ENCODE data around the gene PPM1L.
A peak's percentile ranks its signal among the peaks of the same experiment; 100 is the strongest.

DNA sequence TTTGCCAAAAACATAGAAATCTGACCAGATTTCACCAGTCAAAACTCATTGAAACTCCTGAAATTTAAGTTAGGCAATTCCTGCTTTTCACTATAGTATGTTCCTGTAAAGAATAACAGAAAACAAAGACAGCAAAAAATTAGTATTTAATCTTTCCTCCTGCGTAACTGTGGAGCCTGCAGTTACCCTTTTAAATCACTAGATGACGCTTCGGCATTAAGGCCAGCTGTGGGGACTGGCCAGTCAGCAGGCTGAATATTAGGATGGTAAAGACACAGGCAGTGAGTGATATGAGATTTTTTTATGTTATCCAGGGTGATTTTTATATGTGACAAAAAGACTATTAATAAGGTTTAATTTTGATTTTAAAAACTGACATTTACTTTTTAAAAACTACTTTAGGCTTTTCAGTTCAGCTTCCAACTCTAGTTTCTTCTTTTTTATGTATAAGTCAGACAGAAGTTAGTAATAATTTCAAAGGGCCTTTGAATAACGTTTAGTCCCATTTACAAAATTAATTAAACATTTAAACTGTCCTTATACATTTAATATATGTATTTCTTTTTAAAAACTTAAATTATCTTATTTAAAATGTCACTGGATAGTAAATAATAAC lies 165.1 kb downstream of the PPM1L start:
- TF ChIP-seq, protein P1, sequence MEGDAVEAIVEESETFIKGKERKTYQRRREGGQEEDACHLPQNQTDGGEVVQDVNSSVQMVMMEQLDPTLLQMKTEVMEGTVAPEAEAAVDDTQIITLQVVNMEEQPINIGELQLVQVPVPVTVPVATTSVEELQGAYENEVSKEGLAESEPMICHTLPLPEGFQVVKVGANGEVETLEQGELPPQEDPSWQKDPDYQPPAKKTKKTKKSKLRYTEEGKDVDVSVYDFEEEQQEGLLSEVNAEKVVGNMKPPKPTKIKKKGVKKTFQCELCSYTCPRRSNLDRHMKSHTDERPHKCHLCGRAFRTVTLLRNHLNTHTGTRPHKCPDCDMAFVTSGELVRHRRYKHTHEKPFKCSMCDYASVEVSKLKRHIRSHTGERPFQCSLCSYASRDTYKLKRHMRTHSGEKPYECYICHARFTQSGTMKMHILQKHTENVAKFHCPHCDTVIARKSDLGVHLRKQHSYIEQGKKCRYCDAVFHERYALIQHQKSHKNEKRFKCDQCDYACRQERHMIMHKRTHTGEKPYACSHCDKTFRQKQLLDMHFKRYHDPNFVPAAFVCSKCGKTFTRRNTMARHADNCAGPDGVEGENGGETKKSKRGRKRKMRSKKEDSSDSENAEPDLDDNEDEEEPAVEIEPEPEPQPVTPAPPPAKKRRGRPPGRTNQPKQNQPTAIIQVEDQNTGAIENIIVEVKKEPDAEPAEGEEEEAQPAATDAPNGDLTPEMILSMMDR (optimal IDR thresholded peaks at IDR 0.05 in 1 of 3, IDR thresholded peaks at IDR 0.05 in 1 of 3, conservative IDR thresholded peaks at IDR 0.05 in 1 of 3; ENCODE audit: extremely low read depth in 1 of 3, insufficient read depth in 2 of 3, low read length in 3 of 3) = peak; percentile 58 to 60 (median 59)
- no peak for TF ChIP-seq EZH2 (IDR thresholded peaks at IDR 0.05; ENCODE audit: low read length)

All from keratinocyte (primary cell).